Right kidney (tissue), 1 donor: ENCODE results near the gene CD53.
"Not testable (repeated sequence)": the region's sequence is repeated elsewhere in the genome, so short reads cannot be mapped to it uniquely, and the experiment has no call there.

Experiments used
- DNase-seq: peaks from one replicate; pipeline ENCODE4 v3.0.0-alpha.2; 2016

Gene CD53

GRCh38 chr1:110916274-110916668, 43.3 kb downstream of the CD53 start:
- no peak for DNase-seq

DNA sequence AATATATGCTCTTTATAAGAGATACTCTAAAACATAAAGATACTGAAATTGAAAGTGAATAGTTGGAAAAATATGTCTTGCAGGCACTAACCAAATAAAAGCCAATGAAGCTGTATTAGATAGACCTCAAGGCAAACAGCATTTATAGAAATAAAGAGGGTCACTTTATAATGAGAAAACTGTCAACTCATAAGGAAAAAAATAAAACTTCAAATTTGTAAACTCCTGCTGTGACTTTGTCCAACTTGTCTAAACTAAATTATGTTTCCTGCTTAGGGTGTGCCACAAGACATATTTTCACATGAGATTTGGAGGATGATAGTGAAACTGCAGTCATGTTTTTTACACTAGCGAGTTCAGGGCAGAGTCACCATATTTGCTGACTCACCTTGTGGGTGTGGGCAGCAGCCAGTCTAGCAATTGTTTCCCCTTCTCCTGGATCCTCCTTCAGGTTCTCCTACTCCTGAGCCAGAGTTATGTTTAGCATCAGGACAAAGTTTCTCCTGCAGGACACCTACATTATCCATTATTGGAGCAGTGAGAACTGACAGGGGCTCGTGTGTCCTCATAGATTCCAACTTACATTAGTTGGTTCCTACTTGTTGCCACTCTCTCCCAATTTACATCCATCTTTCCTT, 43.8 kb downstream of the CD53 start:
- no peak for DNase-seq

GRCh38 chr1:110918016-110918415, 45.1 kb downstream of the CD53 start:
- no peak for DNase-seq

- DNase-seq: no peak
These were observed 49.0 kb downstream of the CD53 start for GRCh38 chr1:110921953-110922352.

GRCh38 chr1:110927484-110928075, 54.6 kb downstream of the CD53 start:
- no peak for DNase-seq

DNA sequence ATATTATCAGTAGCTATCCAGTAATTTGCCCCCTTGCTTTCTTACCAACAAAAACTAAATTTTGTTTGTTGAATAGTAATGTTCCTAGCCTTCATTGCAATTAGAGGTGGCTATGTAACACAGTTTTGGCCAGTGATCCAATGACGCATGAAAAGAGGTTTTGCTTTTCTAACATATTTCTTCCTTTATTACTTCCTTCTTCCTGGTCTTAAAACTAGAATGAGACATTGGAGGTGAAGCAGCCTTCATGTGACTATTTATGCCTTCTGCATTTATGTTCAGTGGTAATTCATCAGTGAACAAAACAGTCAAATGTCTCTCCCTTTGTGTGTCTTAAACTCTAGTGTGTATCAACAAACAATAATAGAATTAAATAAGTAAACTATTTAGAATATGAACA, 55.2 kb downstream of the CD53 start:
- no peak for DNase-seq

GRCh38 chr1:110928904-110929303, 56.0 kb downstream of the CD53 start:
- no peak for DNase-seq

DNA sequence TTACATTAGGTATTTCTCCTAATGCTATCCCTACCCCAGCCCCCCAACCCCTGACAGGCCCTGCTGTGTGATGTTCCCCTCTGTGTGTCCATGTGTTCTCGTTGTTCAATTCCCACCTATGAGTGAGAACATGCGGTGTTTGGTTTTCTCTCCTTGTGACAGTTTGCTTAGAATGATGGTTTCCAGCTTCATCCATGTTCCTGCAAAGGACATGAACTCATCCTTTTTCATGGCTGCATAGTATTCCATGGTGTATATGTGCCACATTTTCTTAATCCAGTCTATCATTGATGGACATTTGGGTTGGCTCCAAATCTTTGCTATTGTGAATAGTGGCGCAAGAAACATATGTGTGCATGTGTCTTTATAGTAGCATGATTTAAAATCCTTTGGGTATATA, 58.1 kb downstream of the CD53 start:
- DNase-seq: not testable (repeated sequence)

GRCh38 chr1:110936567-110936966, 63.6 kb downstream of the CD53 start:
- no peak for DNase-seq

DNA sequence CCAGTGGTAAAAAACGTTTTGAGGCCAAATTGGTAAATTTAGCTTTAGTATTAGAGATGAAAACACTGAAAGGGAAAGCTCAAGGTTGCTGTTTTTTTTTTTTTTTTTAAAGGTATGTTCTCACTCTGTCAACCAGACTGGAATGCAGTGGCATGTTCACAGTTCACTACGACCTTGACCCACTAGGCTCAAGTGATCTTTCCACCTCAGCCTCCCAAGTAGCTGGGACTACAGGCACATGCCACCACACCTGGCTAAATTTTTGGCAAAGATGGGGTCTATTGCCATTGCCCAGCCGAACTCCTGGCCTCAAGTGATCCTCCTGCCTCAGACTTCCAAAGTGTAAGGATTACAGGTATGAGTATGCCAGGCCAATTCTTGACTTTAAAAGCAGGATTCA, 71.9 kb downstream of the CD53 start:
- DNase-seq: no peak

- no peak for DNase-seq
These were observed 72.7 kb downstream of the CD53 start for GRCh38 chr1:110945626-110946025.

DNA sequence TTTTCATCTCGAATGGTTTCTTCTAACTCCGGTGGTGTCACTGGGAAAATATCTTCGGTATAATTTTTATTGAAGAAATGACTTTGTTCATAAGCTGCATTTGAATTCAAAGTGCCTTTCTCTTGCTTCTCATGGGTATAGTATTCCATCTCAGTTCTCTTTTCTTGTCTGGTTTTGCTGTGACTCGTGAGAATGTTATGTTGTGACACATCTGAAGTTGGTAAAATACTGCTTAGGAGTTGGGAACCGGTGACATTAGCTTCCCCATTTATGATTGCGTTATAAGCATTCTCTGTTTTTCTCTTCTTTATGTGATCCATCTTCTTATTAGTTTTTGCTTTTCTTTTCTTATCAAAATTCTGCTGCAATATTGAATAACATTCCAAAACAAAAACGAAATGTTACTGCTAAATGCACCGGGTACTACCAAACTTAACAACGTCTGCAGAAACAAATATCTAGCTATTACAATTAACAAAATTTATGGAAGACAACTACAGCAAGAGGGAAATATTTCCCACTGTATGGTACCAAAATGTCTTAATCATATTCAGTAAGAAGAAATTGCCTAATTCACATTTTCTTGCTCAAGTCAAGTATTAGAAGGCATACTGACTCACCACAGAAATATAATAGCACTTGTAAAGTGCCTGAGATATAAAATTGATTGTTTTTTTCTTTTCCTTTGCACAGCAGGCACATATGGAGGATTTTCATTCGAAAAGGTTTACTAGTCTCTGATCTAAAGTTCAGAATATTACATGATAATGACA, 75.3 kb downstream of the CD53 start:
- DNase-seq: no peak
